AG20443 (cell line): ENCODE measurements around the gene STAM.
"Not testable (repeated sequence)": the region's sequence is repeated elsewhere in the genome, so short reads cannot be mapped to it uniquely, and the experiment has no call there.

ENCODE experiments used
- DNase-seq: peaks from one replicate; pipeline ENCODE4 v3.0.0; 2012; ENCODE audit warnings: low spot score, mixed read lengths

Gene STAM

GRCh38 chr10:17675638-17676037 lies 31.7 kb downstream of the STAM start:
- DNase-seq: no peak

GRCh38 chr10:17676919-17677318 lies 33.0 kb downstream of the STAM start:
- DNase-seq: no peak

- DNase-seq: no peak
Measured at GRCh38 chr10:17682236-17682946, 38.4 kb downstream of the STAM start.

GRCh38 chr10:17683541-17683940 lies 39.6 kb downstream of the STAM start:
- DNase-seq: no peak

- DNase-seq: no peak
Measured at GRCh38 chr10:17684537-17684936, 40.6 kb downstream of the STAM start.

- no peak for DNase-seq
Measured at GRCh38 chr10:17685233-17685840, 41.4 kb downstream of the STAM start.

GRCh38 chr10:17687117-17687831 lies 43.3 kb downstream of the STAM start:
- no peak for DNase-seq

- DNase-seq: no peak
Measured at GRCh38 chr10:17689137-17689536, 45.2 kb downstream of the STAM start.

- DNase-seq: no peak
Measured at GRCh38 chr10:17693009-17693408, 49.1 kb downstream of the STAM start.

GRCh38 chr10:17698696-17699095 lies 54.7 kb downstream of the STAM start:
- no peak for DNase-seq

- no peak for DNase-seq
Measured at GRCh38 chr10:17701301-17701700, 57.4 kb downstream of the STAM start.

GRCh38 chr10:17703706-17704105 lies 59.8 kb downstream of the STAM start:
- DNase-seq: no peak

GRCh38 chr10:17708821-17709220 lies 64.9 kb downstream of the STAM start:
- DNase-seq: no peak

- no peak for DNase-seq
Measured at GRCh38 chr10:17709492-17709891, 65.5 kb downstream of the STAM start.

GRCh38 chr10:17710181-17710580 lies 66.2 kb downstream of the STAM start:
- no peak for DNase-seq

GRCh38 chr10:17712053-17712452 lies 68.1 kb downstream of the STAM start:
- DNase-seq: no peak

GRCh38 chr10:17712717-17713471 lies 68.9 kb downstream of the STAM start:
- DNase-seq: no peak

- no peak for DNase-seq
Measured at GRCh38 chr10:17713758-17714157, 69.8 kb downstream of the STAM start.

- no peak for DNase-seq
Measured at GRCh38 chr10:17716161-17716560, 72.2 kb downstream of the STAM start.

GRCh38 chr10:17722317-17723014 lies 78.5 kb downstream of the STAM start:
- not testable (repeated sequence) for DNase-seq

GRCh38 chr10:17725703-17726102 lies 81.8 kb downstream of the STAM start:
- no peak for DNase-seq

- DNase-seq: no peak
Measured at GRCh38 chr10:17729630-17730029, 85.7 kb downstream of the STAM start.
